Activated T-helper 1 cell treated with anti-CD3 and anti-CD28 coated beads, Interleukin-2, amount 50 U/mL, for 16 hours (primary cell): ENCODE data around the gene FLYWCH1.
"Not testable (repeated sequence)": the region's sequence is repeated elsewhere in the genome, so short reads cannot be mapped to it uniquely, and the experiment has no call there.

Experiments used
- DNase-seq, 2 donors: peaks; one replicate each; pipeline ENCODE4 v3.0.0-alpha.2; 2020; ENCODE audit warnings: low read depth in 1 of 2, low spot score in 1 of 2

FLYWCH1 gene

DNA sequence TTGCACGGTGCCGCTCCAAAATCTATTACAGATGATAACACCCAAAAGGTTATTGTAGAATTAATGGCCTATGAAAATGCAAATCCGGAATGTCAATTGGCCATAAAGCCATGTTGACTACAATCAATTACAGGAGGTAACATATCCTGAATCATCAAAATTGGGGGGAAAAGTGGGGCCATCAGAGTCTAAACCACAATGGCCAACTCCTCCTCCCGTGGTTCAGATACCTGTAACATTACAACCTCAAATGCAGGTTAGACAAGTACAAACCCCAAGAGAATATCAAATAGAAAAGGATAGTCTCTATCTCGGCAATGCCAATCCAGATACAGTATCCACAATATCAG is 14.9 kb downstream of the FLYWCH1 start:
- DNase-seq, result no peak

DNA sequence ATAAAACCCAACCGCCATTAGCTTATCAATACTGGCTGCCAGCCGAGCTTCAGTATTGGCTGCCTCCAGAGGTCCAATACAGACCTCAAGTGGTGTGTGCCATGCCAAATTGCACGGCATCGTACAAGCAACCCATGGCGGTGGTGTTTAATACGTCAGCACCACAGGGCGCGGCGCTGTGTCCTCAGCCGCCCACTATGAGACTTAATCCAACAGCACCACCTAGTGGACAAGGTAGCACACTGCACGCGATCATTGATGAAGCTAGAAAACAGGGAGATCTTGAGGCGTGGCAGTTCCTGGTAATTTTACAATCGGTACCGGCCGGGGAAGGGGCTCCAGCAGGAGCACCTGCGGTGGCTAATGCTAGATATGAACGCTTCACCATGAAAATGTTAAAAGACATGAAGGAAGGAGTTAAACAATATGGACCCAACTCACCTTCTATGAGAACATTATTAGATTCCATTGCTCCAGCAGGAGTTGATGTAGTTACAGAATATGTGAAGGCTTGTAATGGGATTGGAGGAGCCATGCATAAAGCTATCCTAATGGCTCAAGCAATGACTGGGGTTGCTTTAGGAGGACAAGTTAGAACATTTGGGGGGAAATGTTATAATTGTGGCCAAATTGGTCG is 15.4 kb downstream of the FLYWCH1 start:
- peak; percentile 67 to 72 for DNase-seq

DNA sequence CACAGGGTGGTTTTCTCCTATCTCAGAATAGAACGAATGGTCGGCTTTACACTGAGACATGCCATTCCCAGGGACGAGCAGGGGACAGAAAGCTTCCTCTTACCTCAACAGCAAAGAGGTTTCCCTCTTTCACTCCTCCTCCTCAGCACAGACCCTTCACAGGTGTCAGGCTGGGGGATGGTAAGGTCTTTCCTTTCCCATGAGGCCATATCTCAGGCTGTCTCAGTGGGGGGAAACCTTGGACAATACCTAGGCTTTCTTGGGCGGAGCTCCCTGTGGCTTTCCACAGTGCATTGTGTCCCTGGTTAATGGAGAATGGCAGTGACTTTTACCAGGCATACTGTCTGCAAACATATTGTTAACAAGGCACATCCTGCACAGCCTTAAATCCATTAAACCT is 16.4 kb downstream of the FLYWCH1 start:
- DNase-seq, result not testable (repeated sequence)

DNA sequence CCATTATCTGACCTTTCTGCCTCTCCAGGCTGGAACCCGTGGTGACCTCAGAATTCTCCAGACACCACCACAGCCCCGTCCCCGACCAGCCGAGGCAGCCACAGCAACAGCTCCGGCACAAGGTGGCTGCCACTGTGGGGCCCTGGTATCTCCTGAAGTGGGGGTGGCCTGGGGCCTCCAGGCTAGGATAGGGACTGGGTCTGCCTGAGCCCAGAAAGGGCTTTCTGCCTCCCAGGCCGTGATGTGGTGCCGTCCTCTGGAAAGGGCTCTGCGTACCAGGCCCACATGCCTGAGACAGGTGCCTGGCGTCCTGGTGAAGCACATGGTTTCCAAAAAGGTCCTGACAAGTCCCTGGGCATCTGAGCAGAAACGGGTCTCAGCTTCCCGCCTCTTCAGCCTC is 17.1 kb downstream of the FLYWCH1 start:
- no peak for DNase-seq

DNA sequence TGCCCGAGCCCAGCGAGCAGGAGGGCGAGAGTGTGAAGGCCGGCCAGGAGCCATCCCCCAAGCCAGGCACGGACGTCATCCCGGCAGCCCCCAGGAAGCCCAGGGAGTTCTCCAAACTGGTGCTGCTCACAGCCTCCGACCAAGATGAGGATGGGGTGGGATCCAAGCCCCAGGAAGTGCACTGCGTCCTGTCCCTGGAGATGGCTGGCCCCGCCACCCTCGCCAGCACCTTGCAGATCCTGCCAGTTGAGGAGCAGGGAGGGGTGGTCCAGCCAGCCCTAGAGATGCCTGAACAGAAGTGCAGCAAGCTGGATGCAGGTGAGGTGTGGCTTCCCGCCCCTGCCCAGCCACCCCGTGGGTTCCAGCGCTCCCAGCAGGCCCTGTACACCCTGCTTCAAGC is 18.0 kb downstream of the FLYWCH1 start:
- DNase-seq, result no peak

DNA sequence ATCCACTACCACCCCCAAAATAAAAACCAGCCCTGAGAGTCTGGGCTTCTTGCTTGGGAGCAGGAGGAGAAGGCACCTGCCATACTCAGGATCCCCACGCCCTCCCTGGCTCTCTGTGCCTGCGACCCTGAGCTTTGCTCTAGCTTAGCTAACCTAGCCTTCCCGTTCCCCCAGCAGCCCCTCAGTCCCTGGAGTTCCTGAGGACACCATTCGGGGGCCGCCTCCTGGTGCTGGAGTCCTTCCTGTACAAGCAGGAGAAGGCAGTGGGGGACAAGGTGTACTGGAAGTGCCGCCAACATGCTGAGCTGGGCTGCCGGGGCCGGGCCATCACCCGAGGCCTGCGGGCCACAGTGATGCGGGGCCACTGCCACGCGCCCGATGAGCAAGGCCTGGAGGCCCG is 18.5 kb downstream of the FLYWCH1 start:
- no peak for DNase-seq

DNA sequence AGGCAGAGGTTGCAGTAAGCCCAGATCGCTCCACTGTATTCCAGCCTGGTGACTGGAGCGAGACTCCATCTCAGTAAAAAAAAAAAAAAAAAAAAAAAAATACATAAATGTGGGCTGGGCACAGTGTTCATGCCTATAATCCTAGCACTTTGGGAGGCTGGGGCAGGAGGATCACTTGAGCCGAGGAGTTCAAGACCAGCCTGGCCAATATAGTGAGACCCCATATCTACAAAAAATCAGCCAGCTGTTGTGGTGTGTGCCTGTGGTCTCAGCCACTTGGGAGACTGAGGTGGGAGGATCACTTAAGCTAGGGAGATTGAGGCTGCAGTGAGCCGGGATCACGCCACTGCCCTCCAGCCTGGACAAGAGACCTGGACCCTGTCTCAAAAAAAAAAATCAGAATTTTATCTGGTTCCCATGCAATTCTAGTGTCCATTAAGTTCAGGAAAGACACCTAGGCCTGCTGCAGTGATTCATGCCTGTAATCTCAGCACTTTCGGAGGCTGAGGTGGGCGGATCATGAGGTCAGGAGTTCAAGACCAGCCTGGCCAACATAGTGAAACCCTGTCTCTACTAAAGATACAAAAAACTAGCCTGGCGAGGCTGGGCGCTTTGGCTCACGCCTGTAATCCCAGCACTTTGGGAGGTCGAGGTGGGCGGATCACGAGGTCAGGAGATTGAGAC is 19.6 kb downstream of the FLYWCH1 start:
- not testable (repeated sequence) for DNase-seq

DNA sequence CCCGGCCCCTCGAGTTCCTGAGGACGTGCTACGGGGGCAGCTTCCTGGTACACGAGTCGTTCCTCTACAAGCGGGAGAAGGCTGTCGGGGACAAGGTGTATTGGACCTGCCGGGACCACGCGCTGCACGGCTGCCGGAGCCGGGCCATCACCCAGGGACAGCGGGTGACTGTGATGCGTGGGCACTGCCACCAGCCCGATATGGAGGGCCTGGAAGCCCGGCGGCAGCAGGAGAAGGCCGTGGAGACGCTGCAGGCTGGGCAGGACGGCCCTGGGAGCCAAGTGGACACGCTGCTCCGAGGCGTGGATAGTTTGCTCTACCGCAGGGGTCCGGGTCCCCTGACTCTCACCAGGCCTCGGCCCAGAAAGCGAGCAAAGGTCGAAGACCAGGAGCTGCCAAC is 21.4 kb downstream of the FLYWCH1 start:
- DNase-seq, result no peak

DNA sequence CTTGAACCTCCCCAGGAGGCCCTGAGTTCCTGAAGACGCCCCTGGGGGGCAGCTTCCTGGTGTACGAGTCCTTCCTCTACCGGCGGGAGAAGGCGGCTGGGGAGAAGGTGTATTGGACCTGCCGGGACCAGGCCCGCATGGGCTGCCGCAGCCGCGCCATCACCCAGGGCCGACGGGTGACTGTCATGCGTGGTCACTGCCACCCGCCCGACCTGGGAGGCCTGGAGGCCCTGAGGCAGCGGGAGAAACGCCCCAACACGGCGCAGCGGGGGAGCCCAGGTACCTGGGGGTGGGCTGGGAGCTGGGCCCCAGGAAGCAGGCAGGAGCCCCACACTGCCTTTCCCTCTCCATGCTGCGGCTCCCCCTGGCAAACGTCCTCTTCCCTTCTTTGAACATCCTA is 22.0 kb downstream of the FLYWCH1 start:
- no peak for DNase-seq

DNA sequence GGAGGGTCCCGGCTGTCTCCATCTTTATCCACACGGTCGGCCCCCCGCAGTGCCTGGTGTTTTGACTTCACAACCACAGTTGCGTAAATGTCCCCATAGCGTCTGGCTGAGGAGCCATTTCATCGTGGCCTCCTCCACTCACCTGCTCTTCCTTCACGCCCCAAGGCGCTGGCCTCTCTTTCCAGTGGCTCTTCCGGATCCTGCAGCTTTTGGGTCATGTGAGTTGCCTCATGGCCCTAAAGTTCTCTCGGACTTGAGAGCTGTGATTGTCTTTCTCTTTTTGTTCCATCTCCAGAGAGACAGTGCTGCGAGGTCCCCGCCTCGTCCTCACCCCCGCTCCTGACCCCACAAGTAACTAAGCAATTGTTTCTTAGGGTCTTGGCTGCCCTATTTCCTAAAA is 22.7 kb downstream of the FLYWCH1 start:
- DNase-seq, result no peak

DNA sequence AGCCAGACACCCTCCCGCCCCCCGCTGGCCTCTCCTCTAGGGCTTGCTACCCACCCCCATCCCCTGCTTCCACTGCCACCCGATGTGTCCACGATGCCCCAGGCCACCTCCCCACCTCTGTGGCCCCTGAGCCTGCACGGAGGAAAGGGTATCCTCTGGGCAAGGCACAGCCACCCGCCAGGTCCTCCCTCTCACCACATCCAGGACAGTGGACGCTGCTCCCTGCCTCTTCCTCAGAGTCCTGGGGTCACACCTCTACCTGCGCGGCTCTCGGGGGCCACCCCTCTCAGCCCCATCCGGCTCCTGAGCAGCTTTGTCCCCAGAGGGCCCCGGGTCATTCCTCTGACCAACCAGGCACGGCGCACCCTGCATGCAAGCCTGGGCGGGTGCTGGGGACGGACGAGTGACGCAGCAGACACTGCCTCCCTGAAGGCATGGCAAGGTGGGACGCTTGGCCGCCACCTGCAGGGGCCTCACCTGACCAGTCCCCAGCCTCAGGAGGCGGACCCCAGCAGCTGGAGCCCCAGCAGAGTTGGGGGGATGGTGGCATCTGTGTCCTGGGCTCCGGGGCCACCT is 24.8 kb downstream of the FLYWCH1 start:
- DNase-seq, result no peak

DNA sequence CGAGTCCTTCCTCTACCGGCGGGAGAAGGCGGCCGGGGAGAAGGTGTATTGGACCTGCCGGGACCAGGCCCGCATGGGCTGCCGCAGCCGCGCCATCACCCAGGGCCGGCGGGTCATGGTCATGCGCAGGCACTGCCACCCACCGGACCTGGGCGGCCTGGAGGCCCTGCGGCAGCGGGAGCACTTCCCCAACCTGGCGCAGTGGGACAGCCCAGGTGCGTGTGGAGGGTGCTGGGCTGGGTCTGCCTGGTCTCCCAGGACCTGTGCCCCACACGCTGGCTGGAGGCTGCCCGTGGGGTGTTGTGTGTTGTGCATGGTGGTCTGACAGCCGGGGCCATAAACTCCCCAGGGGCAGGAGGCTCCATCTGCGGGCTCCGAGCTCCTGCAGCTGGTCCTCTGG is 25.4 kb downstream of the FLYWCH1 start:
- DNase-seq, result no peak

DNA sequence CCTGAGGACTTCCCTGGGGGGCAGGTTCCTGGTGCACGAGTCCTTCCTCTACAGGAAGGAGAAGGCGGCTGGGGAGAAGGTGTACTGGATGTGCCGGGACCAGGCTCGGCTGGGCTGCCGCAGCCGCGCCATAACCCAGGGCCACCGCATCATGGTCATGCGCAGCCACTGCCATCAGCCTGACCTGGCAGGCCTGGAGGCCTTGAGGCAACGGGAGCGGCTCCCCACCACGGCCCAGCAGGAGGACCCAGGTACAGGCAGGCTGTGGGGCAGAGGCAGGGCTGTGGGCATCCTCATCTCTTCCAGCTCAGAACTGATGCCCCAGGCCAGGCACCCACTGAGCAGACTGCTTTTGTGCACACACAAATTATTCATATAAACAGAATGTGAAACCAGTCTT is 26.5 kb downstream of the FLYWCH1 start:
- DNase-seq, result no peak

DNA sequence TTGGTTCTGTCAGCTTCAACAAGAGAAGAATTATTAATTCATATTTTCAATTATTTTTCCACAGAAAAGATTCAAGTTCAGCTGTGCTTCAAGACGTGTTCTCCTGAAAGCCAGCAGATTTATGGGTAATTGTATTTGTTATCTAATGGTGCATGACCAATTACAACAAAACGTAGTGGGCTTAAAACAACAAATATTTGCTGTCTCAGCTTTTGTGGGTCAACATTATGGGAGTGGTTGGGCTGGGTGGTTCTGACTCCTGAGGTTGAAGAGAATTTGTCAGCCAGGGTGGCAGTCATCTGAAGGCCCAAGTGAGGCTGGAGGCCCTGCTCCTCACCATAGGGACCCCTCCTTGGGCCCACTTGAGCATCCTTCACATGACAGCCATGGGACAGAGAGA is 28.2 kb downstream of the FLYWCH1 start:
- DNase-seq, result no peak

DNA sequence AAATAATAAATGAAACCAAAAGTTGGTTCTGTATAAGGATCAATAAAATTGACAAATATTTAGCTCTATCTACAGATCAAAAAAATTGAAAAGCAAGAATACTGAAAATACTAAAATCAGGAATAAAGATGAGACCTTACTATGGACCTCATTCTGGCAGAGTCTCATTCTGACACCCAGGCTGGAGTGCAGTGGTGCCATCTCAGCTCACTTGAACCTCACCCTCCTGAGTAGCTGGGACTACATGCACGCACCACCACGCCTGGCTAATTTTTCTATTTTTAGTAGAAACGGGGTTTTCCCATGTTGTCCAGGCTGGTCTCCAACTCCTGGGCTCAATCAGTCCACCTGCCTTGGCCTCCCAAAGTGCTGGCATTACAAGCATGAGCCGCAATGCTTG is 30.3 kb downstream of the FLYWCH1 start:
- no peak for DNase-seq

DNA sequence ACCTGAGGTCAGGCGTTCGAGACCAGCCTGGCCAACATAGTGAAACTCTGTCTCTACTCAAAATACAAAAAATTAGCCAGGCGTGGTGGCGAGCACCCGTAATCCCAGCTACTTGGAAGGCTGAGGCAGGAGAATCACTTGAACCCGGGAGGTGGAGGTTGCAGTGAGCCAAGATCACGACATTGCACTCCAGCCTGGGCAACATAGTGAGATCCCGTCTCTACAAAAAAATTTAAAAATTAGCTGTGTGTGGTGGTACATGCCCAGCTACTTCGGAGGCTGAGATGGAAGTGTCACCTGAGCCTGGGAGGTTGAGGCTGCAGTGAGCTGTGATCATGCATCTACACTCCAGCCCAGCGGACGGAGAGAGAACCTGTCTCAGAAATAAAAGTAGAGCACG is 32.0 kb downstream of the FLYWCH1 start:
- DNase-seq, result not testable (repeated sequence)

DNA sequence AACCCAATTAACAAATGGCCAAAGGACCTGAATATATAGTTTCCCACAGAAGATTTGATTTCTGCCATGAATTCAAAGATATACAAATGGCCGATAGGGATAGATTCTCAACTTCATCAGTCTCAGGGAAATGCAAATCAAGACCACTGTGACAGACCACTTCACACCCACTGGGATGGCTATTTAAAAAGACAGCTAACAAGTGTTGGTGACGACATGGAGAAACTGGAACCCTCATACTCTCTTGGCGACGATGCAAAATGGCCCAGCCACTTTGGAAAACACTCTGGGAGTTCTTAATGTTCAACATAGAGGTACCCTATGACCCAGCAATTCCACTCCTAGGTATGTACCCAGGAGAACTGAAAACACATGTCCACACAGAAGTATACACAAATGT is 34.9 kb downstream of the FLYWCH1 start:
- DNase-seq, result no peak

DNA sequence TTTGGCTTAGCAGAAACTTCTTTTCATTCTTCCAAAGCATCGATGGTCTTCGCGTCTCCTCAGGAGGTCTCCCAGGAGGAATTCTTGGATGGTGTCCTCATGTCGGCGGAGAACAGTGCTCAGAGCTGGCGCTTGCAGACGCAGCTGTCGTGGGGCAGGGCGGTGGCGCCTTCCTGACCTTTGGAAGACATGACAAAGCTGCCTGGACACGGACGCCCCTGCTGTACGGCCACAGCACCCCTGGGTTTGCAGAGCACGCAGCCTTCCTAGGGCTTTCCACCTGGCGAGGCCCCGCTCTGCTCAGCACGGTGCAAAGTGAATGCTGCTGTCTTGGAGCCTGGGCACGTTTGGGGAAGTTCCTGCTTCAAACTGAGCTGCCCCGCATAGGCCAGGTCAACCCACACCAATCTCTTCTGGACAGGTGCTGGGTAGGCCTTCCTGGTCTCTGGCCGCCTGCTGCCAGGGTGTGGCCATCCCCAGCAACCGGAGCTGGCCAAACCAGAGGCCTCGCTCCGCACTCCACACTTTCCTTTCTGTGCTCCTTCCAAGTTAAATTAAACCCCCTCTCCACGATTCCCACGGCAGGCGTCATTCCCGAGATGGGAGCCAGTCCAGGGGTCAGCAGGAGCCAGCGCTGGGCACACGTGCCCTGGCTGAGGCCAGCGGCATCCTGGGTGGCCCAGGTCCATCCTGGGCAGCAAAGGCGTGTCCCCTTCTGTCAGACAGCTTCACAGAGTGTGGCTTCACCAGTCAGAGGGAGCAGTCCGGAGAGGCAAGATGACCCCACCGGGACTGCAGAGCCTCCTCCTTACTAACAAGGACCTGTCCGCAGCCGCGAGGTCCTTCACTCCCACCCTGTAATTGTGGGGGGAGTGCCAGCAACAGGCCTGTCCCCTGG is 37.3 kb downstream of the FLYWCH1 start:
- no peak for DNase-seq

DNA sequence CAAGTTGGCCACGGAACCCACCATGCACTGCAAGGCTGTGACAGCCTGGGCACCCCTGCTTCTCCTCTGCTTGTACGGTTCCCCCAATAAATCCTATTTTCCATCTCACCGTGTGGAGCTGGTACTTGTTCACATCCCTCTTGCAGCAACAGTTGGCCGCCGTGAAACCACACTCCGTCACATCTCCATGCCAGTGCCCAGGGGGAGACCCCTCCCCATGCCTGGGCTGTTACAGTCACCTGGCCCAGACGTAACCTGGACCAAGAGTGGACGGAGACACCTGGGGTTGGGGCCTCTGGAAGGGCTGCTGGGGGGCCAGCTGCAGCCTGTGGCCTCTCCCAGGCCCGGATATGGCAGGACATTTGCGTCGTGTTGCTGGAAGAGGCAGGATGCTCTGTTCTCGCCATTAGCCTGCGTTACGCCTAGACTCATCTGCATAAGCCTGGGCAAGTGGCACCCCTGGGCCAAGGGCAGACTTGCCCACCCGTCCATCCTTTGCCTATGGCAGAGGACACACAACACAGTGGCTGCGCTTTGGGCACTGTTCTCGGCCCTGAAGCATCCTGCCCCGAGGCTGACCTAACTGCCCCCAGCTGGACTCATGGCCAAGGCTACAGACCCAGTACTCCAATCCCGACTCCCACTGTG is 38.1 kb downstream of the FLYWCH1 start:
- DNase-seq, result no peak

DNA sequence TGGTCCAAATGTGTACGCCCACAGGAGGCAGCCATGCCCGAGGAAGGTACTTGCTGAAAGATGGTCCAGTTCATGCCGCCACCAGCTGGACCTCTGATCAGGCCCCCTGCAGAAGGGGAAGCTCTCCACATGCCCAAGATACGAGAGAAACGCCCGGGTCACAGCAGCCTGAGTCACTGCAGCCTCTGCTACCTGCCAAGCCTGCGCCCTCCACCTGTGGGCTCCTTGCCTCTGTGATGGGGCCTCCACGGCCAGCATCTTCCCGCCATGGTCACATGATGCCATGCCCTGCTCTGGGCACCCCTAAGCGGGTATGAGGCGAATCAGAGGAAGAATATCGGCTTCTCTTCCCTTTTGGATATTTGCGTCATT is 38.6 kb downstream of the FLYWCH1 start:
- DNase-seq, result no peak

DNA sequence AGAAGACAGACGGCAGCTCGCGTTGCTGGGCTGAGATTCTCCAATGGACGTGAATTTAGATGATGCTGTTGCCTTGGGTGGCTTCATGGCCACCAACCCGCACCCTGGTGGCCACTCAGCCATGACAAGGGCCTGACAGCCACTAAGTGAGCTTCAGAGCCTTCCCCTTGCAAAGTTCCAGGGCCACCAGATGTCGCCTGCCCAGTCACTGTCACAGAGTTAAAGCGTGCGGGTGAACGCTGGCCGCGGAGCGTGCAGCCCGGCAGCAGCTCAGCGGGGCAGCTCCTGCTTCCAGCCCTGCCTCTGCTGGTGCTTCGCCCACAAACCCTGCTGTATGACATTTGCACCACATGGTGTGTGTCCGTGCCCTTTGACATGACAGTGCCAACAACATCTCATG is 39.0 kb downstream of the FLYWCH1 start:
- DNase-seq, result no peak
